Measurements from ENCODE around the gene PJA1. TPM values are rescaled to one million over a fixed set of nuclear protein-coding genes. Genes with fewer than 3 reads are reported as not detected.

Gene PJA1
- total RNA-seq, 6 experiments from 2014 or later = 13.3 to 18.9 (median 17.0) TPM

GRCh38 chrX:69179380-69179911, 14.2 kb upstream of the PJA1 start:
- TF ChIP-seq CTCF (IDR thresholded peaks at IDR 0.05) = no peak
- no peaks in the 10 kb centered on the region for H3K36me3 Mint-ChIP-seq (ENCODE audit: low read depth)
- H3K4me3 Mint-ChIP-seq = no peak overlapping the region
- no peaks in the 10 kb centered on the region for H3K4me1 Mint-ChIP-seq (ENCODE audit: low read depth)
- H3K9me3 Mint-ChIP-seq = no peaks in the 10 kb centered on the region
- DNase-seq = no peak
- no peak overlapping the region for H3K27ac Mint-ChIP-seq
- H3K27me3 Mint-ChIP-seq (ENCODE audit: insufficient read depth) = peaks cover 11% of the 10 kb centered on the region

GRCh38 chrX:69178592-69178991, 13.3 kb upstream of the PJA1 start:
- Mint-ChIP-seq H3K4me1 (ENCODE audit: low read depth) (no peaks in the 10 kb centered on the region), H3K27ac (no peak overlapping the region), H3K4me3 (no peak overlapping the region), H3K9me3 (no peaks in the 10 kb centered on the region), H3K36me3 (ENCODE audit: low read depth) (no peaks in the 10 kb centered on the region), H3K27me3 (ENCODE audit: insufficient read depth) (peaks cover 13% of the 10 kb centered on the region)
- no peak for TF ChIP-seq CTCF (IDR thresholded peaks at IDR 0.05)
- DNase-seq = no peak

- H3K27ac Mint-ChIP-seq = no peak overlapping the region
- no peaks in the 10 kb centered on the region for H3K4me1 Mint-ChIP-seq (ENCODE audit: low read depth)
- TF ChIP-seq CTCF (IDR thresholded peaks at IDR 0.05) = no peak
- no peaks in the 10 kb centered on the region for H3K36me3 Mint-ChIP-seq (ENCODE audit: low read depth)
- peaks cover 10% of the 10 kb centered on the region for H3K27me3 Mint-ChIP-seq (ENCODE audit: insufficient read depth)
- no peaks in the 10 kb centered on the region for H3K9me3 Mint-ChIP-seq
- no peak overlapping the region for H3K4me3 Mint-ChIP-seq
- no peak for DNase-seq
Measured at GRCh38 chrX:69177511-69178162, 12.4 kb upstream of the PJA1 start.

GRCh38 chrX:69176053-69176452, 10.8 kb upstream of the PJA1 start:
- Mint-ChIP-seq H3K4me1 (ENCODE audit: low read depth) (no peaks in the 10 kb centered on the region), H3K27me3 (ENCODE audit: insufficient read depth) (peaks cover 10% of the 10 kb centered on the region), H3K9me3 (no peaks in the 10 kb centered on the region), H3K4me3 (no peak overlapping the region), H3K36me3 (ENCODE audit: low read depth) (no peaks in the 10 kb centered on the region), H3K27ac (no peak overlapping the region)
- no peak for TF ChIP-seq CTCF (IDR thresholded peaks at IDR 0.05)
- DNase-seq = no peak

GRCh38 chrX:69173906-69174305, 8.7 kb upstream of the PJA1 start:
- no peaks in the 10 kb centered on the region for H3K4me1 Mint-ChIP-seq (ENCODE audit: low read depth)
- no peak overlapping the region for H3K4me3 Mint-ChIP-seq
- no peak overlapping the region for H3K27ac Mint-ChIP-seq
- TF ChIP-seq CTCF (IDR thresholded peaks at IDR 0.05) = no peak
- no peaks in the 10 kb centered on the region for H3K9me3 Mint-ChIP-seq
- no peak for DNase-seq
- peaks cover 7% of the 10 kb centered on the region for H3K27me3 Mint-ChIP-seq (ENCODE audit: insufficient read depth)
- no peaks in the 10 kb centered on the region for H3K36me3 Mint-ChIP-seq (ENCODE audit: low read depth)

All from HFFc6 (cell line).